Body of pancreas (tissue), 4 donors: Measurements from ENCODE around the gene ADAT1.

Experiments used
- CTCF ChIP-seq, 7 experiments: fragments of 450-650 bp in 4 of 7; fragments of 200-600 bp in 3 of 7; sonication (generic) in 3 of 7; IDR thresholded peaks; one replicate each; pipeline ENCODE4 v1.5.1; 2016 to 2019; ENCODE audit warnings: antibody characterized with exemption in 7 of 7
- POLR2A ChIP-seq, 3 donors: fragments of 450-650 bp; IDR thresholded peaks; one replicate each; pipeline ENCODE4 v1.6.1; 2016; ENCODE audit warnings: antibody characterized with exemption in 3 of 3, mild to moderate bottlenecking in 2 of 3

- TF ChIP-seq CTCF (IDR thresholded peaks at IDR 0.05) (no peak), POLR2A (IDR thresholded peaks at IDR 0.05) (no peak)
These were observed 29.8 kb downstream of the ADAT1 start for GRCh38 chr16:75593308-75593707.
